Neural cell (in vitro differentiated cells): ENCODE measurements around the gene PAK4. TPM values are rescaled to one million over a fixed set of nuclear protein-coding genes. Genes with fewer than 3 reads are reported as not detected.

Experiments
- H2AFZ ChIP-seq: fragments of 200-600, 300-800 bp; sonication (generic), shearing (Covaris generic); 2 replicates; pipeline ENCODE4 v1.6.0; 2014; ENCODE audit warnings: low read depth, mild to moderate bottlenecking, antibody characterized with exemption, low read length, moderate library complexity
- H3F3A ChIP-seq: fragments of 200-600 bp; shearing (Covaris generic); 2 replicates; pipeline ENCODE4 v1.6.1; 2016; ENCODE audit warnings: mild to moderate bottlenecking, moderate library complexity, mixed read lengths, antibody characterized with exemption, low read length; ENCODE audit not compliant: insufficient read depth, poor library complexity, severe bottlenecking
- H3K27ac ChIP-seq: fragments of 200-600, 300-800 bp; sonication (generic), shearing (Covaris generic); 2 replicates; pipeline ENCODE4 v1.5.1; 2014; ENCODE audit warnings: mild to moderate bottlenecking, low read length, moderate library complexity
- H3K27me3 ChIP-seq: fragments of 300-800, 200-600 bp; sonication (generic), shearing (Covaris generic); 2 replicates; pipeline ENCODE4 v1.6.0; 2014; ENCODE audit warnings: mild to moderate bottlenecking, low read depth, low read length, moderate library complexity; ENCODE audit not compliant: insufficient read depth
- H3K36me3 ChIP-seq: fragments of 300-800, 200-600 bp; sonication (generic), shearing (Covaris generic); 2 replicates; pipeline ENCODE4 v1.5.1; 2014; ENCODE audit warnings: mild to moderate bottlenecking, antibody characterized with exemption, low read length, moderate library complexity; ENCODE audit not compliant: insufficient read depth
- H3K4me2 ChIP-seq: fragments of 300-800, 200-600 bp; sonication (generic), shearing (Covaris generic); 2 replicates; pipeline ENCODE4 v1.6.0; 2014; ENCODE audit warnings: mild to moderate bottlenecking, low read length
- H3K4me3 ChIP-seq: fragments of 300-800, 200-600 bp; sonication (generic), shearing (Covaris generic); 2 replicates; pipeline ENCODE4 v1.5.1; 2014; ENCODE audit warnings: mild to moderate bottlenecking, low read length, moderate library complexity
- H3K79me2 ChIP-seq: fragments of 200-600 bp; shearing (Covaris generic); replicated peaks from 2 replicates; pipeline ENCODE4 v1.6.0; 2014; ENCODE audit warnings: mild to moderate bottlenecking, low read length, moderate library complexity; ENCODE audit not compliant: insufficient read depth
- H3K9ac ChIP-seq: fragments of 300-800, 200-600 bp; sonication (generic), shearing (Covaris generic); 2 replicates; pipeline ENCODE4 v1.6.1; 2016; ENCODE audit warnings: mild to moderate bottlenecking, low read length, mixed read lengths
- H3K9me2 ChIP-seq: fragments of 200-600 bp; shearing (Covaris generic); 2 replicates; pipeline ENCODE4 v1.6.1; 2016; ENCODE audit warnings: mild to moderate bottlenecking, low read length, mixed read lengths; ENCODE audit not compliant: insufficient read depth
- H3K9me3 ChIP-seq: fragments of 200-600, 300-800 bp; sonication (generic), shearing (Covaris generic); 2 replicates; pipeline ENCODE4 v1.6.1; 2016; ENCODE audit warnings: mild to moderate bottlenecking, mixed run types, low read length, moderate library complexity, mixed read lengths
- H4K20me1 ChIP-seq: fragments of 200-600 bp; shearing (Covaris generic); 2 replicates; pipeline ENCODE4 v1.6.1; 2016; ENCODE audit warnings: mild to moderate bottlenecking, mixed run types; ENCODE audit not compliant: insufficient read depth
- EP300 ChIP-seq: fragments of 450-650 bp; conservative IDR thresholded peaks from 2 replicates; pipeline ENCODE4 v1.6.1; 2014; ENCODE audit warnings: antibody characterized with exemption, mild to moderate bottlenecking, moderate library complexity; ENCODE audit not compliant: poor library complexity, severe bottlenecking
- EZH2 ChIP-seq: fragments of 200-600, 300-800 bp; shearing (Covaris generic), sonication (generic); IDR thresholded peaks from 2 replicates; pipeline ENCODE4 v1.6.1; 2014; ENCODE audit warnings: antibody characterized with exemption, low read length, borderline replicate concordance, mild to moderate bottlenecking; ENCODE audit not compliant: insufficient read depth, poor library complexity, severe bottlenecking
- MXI1 ChIP-seq: fragments of 450-650 bp; conservative IDR thresholded peaks from 2 replicates; pipeline ENCODE4 v1.6.1; 2014; ENCODE audit warnings: antibody characterized with exemption, mild to moderate bottlenecking; ENCODE audit not compliant: poor library complexity, severe bottlenecking
- POLR2AphosphoS5 ChIP-seq: IDR thresholded peaks from 2 replicates; pipeline ENCODE4 v1.6.1; 2012
- RAD21 ChIP-seq: fragments of 450-650 bp; conservative IDR thresholded peaks from 2 replicates; pipeline ENCODE4 v1.6.1; 2014; ENCODE audit warnings: antibody characterized with exemption, mild to moderate bottlenecking, moderate library complexity
- SMC3 ChIP-seq: fragments of 450-650 bp; conservative IDR thresholded peaks from 2 replicates; pipeline ENCODE4 v1.6.1; 2014; ENCODE audit warnings: antibody characterized with exemption, mild to moderate bottlenecking, moderate library complexity; ENCODE audit not compliant: poor library complexity
- TAF1 ChIP-seq: IDR thresholded peaks from 2 replicates; pipeline ENCODE4 v1.6.1; 2012; ENCODE audit warnings: low read depth
- polyA plus RNA-seq: library from polyadenylated mRNA; depleted of rRNA; stranded (reverse); fragments of >200 nt; gene quantifications from 2 replicates; pipeline ENCODE4 v1.2.3, GENCODE V29; 2014
- TF ChIP-seq, protein P1 (sequence below): IDR thresholded peaks from 2 replicates; pipeline ENCODE4 v1.6.1; 2012; ENCODE audit warnings: borderline replicate concordance
- TF ChIP-seq, protein P2 (sequence below): fragments of 450-650 bp; IDR thresholded peaks from 2 replicates; pipeline ENCODE4 v1.5.1; 2014; ENCODE audit warnings: antibody characterized with exemption, mild to moderate bottlenecking, moderate library complexity; ENCODE audit not compliant: poor library complexity, severe bottlenecking

Gene PAK4
- polyA plus RNA-seq, 1 donor from 2014 or later = 5.4 TPM

DNA sequence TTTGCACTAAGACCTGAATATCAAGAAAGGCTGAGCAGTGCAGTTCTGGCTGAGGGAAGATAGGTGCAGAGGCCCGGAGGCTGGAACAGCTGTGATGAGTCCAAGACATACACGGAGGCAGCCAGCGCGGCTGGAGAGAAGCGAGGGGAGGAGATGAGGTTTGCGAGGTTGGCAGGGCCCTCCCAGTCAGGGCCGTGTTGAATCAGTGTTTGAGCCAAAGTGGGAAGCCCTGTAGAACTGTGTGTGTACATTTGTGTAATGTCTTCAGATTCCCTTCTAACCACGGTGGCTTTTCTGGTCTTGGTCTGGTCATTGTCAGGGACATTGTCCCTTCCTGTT is 34.9 kb downstream of the PAK4 start:
- H3K4me2 ChIP-seq = no peak overlapping the region
- H3K27me3 ChIP-seq = no peaks in the 10 kb centered on the region
- H3K9me2 ChIP-seq = no peaks in the 10 kb centered on the region
- no peak overlapping the region for H3K4me3 ChIP-seq
- H3K9me3 ChIP-seq = no peaks in the 10 kb centered on the region
- no peaks in the 10 kb centered on the region for H3K79me2 ChIP-seq
- H2AFZ ChIP-seq = no peak overlapping the region
- H3K9ac ChIP-seq = no peak overlapping the region
- H4K20me1 ChIP-seq = no peaks in the 10 kb centered on the region
- TF ChIP-seq EP300 (no peak), MXI1 (no peak), TAF1 (no peak), EZH2 (no peak), POLR2AphosphoS5 (no peak)
- TF ChIP-seq, protein P1, sequence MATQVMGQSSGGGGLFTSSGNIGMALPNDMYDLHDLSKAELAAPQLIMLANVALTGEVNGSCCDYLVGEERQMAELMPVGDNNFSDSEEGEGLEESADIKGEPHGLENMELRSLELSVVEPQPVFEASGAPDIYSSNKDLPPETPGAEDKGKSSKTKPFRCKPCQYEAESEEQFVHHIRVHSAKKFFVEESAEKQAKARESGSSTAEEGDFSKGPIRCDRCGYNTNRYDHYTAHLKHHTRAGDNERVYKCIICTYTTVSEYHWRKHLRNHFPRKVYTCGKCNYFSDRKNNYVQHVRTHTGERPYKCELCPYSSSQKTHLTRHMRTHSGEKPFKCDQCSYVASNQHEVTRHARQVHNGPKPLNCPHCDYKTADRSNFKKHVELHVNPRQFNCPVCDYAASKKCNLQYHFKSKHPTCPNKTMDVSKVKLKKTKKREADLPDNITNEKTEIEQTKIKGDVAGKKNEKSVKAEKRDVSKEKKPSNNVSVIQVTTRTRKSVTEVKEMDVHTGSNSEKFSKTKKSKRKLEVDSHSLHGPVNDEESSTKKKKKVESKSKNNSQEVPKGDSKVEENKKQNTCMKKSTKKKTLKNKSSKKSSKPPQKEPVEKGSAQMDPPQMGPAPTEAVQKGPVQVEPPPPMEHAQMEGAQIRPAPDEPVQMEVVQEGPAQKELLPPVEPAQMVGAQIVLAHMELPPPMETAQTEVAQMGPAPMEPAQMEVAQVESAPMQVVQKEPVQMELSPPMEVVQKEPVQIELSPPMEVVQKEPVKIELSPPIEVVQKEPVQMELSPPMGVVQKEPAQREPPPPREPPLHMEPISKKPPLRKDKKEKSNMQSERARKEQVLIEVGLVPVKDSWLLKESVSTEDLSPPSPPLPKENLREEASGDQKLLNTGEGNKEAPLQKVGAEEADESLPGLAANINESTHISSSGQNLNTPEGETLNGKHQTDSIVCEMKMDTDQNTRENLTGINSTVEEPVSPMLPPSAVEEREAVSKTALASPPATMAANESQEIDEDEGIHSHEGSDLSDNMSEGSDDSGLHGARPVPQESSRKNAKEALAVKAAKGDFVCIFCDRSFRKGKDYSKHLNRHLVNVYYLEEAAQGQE = no peak
- H3F3A ChIP-seq = no peaks in the 10 kb centered on the region
- no peaks in the 10 kb centered on the region for H3K36me3 ChIP-seq
- H3K27ac ChIP-seq = no peak overlapping the region

DNA sequence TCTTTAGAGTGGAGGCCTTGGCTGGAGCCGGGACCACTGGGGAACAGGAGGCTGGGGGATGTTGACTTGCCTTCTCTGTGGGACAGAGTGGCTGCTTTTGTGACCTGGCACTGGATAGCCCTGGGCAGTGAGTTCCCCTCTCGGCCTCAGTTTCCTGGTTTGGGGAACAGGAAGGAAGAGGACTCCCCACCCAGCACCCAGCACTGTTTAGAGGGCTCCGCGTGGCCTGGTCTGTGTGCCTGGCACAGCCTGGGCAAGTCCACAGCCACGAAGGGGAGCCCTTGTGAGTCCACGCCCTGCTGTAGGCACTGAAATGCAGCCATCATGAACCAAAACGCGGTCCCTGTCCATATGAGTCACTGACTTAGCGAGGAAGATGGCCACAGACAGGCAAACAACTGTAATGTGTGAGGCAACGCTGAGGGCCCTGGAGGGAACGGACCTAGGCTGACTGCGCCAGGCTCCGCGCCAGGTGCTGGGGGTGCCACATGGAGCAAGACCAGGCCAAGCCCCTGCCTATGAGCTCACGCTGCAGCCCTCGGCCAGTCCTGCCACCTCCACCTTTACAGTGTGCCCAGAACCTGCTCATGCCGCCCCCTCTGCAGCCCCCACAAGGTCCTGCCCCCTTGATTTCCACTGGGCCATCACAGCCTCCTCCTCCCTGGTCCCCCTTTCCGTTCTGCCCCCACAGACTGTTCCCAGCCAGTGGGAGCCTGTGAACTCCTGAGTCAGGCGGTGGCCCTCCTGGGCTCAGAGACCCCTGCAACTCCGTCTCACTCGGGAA is 35.5 kb downstream of the PAK4 start:
- TF ChIP-seq TAF1 (no peak), SMC3 (no peak), EZH2 (no peak), EP300 (no peak), MXI1 (no peak), POLR2AphosphoS5 (no peak), RAD21 (no peak)
- TF ChIP-seq, protein P2, sequence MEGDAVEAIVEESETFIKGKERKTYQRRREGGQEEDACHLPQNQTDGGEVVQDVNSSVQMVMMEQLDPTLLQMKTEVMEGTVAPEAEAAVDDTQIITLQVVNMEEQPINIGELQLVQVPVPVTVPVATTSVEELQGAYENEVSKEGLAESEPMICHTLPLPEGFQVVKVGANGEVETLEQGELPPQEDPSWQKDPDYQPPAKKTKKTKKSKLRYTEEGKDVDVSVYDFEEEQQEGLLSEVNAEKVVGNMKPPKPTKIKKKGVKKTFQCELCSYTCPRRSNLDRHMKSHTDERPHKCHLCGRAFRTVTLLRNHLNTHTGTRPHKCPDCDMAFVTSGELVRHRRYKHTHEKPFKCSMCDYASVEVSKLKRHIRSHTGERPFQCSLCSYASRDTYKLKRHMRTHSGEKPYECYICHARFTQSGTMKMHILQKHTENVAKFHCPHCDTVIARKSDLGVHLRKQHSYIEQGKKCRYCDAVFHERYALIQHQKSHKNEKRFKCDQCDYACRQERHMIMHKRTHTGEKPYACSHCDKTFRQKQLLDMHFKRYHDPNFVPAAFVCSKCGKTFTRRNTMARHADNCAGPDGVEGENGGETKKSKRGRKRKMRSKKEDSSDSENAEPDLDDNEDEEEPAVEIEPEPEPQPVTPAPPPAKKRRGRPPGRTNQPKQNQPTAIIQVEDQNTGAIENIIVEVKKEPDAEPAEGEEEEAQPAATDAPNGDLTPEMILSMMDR = no peak
- TF ChIP-seq, protein P1 = no peak
- Histone ChIP-seq H3K79me2 (no peaks in the 10 kb centered on the region), H3K9ac (no peak overlapping the region), H3K27ac (no peak overlapping the region), H3K27me3 (no peaks in the 10 kb centered on the region), H3K36me3 (no peaks in the 10 kb centered on the region), H3K4me3 (no peak overlapping the region), H3K9me3 (no peaks in the 10 kb centered on the region), H3K4me2 (no peak overlapping the region), H3K9me2 (no peaks in the 10 kb centered on the region), H3F3A (no peaks in the 10 kb centered on the region), H4K20me1 (no peaks in the 10 kb centered on the region), H2AFZ (no peak overlapping the region)
